ENCODE data around the gene DPP3.
"Not testable (repeated sequence)": the region's sequence is repeated elsewhere in the genome, so short reads cannot be mapped to it uniquely, and the experiment has no call there.

The DPP3 gene

DNA sequence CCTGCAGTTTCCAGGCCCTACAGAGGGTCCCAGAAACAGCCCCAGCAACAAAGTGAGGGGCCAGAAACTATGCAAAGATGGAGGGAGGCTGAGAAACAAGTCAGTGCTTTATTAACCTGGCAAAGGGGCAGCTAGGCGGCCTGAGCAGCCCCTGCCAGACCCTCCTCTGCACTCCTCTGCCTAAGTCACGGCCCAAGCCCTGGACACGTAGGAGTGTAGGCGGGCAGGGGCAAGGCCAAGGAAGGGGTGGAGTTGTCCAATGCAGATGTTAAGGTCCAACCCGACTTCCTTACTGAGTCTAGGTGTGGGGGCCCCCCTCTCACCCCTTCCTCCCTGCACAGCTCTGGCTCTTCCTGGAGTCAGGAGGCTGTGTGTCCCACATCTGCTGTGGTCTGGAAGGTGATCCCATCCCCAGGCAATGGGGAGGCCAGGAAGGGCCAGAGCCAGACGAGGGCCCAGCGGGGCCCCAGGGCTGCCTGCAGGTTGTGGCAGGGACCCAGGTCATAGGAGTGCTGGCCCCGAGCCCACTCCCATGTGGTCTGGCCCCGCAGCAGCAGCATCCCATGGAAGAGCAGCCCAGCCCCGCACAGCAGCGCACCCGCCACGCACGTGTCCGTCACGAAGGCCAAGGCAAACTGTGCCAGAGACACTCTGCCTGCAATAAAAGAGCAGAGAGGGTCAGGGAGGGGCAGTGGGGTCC, 59.1 kb downstream of the DPP3 start:
- DNase-seq (ENCODE audit: low read depth), result no peak

DNA sequence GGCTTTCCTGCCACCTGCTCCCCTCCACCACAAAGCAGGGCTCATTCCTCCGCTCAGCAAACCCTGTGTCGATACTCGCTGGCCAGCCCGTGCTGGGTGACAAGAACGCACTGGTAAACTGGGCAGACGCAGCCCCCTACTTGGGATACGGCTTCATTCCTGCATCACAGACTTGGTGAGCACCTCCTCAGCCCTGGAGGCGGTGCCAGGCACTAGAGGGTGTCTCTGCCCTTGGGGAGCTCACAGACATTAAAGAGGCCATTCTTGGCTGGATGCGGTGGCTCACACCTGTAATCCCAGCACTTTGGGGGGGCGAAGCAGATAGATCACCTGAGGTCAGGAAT, 59.6 kb downstream of the DPP3 start:
- no peak for DNase-seq (ENCODE audit: low read depth)

DNA sequence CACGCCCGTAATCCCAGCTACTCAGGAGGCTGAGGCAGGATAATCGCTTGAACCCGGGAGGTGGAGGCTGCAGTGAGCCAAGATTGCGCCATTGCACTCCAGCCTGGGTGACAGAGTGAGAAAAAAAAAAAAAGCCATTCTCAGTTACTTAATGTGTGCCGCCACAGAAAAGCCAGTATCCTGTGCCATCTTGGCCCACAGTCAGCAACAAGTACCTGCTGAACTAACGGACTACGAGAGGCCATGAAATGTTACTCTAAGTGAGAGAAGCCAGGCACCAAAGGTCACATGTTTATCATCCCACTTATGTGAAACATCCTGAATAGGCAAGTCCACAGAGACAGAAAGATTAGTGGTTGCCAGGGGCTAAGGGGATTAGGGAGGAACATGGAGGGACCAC, 60.4 kb downstream of the DPP3 start:
- DNase-seq (ENCODE audit: low read depth), result not testable (repeated sequence)

DNA sequence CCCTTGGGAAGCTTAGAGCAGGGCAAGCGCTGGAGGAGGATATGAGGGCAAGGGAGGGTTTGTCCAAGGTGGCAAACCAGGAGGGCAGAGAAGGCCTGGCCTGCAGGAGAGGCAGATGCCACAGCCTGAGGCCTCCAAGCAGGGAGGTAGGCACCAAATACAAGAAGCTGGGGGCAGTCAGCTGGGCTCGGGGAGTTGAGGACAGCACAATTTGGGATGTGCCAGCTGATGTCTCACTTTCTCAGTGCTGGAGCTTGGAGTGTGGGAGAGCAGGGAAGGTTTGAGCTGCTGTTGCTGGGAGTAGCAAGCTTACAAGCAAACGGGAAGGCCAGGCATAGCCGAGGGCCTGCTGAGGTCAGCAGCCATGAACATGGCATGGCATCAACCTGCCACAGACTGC, 61.7 kb downstream of the DPP3 start:
- DNase-seq (ENCODE audit: low read depth), result no peak

DNA sequence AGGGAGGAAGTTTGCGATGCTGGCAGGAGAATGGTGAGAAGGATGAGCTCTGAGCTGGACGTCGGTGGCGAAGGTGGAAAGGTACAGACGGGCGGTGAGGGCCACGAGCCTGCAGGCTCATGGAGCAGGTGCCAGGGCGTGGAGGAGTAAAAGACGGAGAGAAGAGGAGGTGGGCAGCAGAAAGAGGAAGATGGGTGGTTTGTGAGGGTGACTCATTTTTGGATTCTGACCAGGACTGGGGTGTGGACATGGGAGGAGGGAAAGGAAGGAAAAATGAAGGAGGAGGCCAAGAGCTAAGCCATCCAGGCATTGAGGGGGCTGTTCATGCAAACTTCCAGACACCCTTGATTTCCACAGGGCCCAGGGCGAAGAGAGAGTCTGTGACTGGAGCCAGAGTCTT, 62.1 kb downstream of the DPP3 start:
- no peak for DNase-seq (ENCODE audit: low read depth)

DNA sequence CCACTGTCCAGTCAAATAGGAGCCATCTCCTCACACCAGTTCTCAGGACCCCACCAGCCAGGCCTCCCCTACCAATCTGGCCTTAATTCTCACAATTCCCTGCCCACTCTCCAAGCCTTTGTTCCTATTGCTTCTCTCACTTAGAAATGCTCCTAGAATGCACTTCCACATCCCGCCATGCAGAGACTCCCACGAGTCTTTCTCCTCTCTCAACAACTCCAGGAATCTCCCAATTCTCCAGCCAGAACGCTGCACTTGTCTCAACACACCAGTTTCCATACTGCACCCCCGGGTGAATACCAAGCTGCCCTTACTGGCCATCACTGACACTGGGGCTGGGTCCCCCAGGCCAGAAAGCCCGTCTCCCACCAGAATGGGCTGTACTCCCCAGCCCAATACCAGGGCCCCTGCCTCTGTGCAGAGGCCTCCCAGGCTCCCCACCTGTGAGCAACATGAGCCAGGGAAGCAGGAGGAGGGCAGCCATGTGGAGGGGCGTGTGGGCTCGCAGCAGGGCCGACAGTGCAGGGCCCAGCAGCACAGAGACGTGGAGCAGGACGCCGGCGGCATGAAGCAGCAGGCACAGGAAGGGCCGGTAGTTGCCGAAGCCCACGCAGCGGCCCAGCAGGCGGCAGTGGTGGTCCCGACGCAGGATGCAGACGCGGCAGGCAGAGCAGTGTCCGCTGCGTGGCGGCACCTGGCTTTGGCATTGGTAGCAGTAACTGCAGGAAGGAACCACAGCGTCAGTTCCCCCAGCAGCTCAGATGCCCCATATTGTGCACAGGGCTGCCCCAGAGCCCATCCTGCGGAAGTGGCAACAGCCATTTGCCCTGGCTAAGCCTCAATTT, 63.3 kb downstream of the DPP3 start:
- DNase-seq (ENCODE audit: low read depth), result peak; percentile 18

DNA sequence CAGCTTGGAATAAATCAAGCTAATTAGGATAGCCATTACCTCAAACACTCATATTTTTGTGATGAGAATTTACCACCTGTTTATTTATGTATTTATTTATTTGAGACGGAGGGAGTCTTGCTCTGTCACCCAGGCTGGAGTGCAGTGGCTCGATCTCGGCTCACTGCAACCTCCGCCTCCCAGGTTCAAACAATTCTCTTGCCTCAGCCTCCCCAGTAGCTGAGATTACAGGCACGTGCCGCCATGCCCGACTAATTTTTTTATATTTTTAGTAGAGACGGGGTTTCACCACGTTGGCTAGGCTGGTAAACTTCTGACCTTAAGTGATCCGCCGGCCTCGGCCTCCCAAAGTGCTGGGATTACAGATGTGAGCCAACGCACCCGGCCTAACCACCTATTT, 64.7 kb downstream of the DPP3 start:
- not testable (repeated sequence) for DNase-seq (ENCODE audit: low read depth)

DNA sequence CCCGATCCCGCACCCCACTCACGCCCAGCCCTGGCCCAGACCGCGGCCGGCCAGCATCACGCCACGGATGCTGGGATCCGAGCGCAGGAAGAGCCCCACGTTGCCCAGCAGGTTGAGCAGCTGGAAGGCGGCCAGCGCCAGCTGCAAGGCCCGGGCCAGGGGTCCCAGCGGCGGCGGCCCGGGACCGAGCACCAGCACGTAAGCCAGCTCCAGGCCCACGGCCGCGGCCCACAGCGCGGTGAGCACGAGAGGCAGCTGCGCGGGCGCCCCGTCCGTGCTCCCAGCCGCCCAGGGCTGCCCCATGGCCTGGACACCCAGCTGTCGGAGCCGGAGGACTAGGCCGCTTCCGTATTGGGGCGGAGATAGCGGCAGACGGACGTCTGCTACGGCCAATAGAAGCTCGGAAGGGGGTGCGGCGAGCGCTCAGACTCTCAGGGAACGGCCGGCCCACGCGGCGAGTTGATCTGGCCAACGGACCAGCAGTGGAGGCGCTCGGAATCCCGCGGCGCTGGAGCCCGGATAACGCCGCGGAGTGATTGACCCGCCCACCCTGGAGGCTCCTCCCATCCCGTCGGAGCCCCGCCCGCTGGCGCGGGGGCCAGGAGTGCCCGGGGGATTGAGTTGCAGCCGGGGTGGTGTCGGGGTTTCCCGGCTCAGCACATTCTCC, 65.6 kb downstream of the DPP3 start, which contains the start of gene ZDHHC24:
TSS of gene ZDHHC24 (minus strand) at position 348 of the 667 bp plus-strand sequence. CDS start at position 303, 45 bp downstream.
- peak; percentile 75 for DNase-seq (ENCODE audit: low read depth)

DNA sequence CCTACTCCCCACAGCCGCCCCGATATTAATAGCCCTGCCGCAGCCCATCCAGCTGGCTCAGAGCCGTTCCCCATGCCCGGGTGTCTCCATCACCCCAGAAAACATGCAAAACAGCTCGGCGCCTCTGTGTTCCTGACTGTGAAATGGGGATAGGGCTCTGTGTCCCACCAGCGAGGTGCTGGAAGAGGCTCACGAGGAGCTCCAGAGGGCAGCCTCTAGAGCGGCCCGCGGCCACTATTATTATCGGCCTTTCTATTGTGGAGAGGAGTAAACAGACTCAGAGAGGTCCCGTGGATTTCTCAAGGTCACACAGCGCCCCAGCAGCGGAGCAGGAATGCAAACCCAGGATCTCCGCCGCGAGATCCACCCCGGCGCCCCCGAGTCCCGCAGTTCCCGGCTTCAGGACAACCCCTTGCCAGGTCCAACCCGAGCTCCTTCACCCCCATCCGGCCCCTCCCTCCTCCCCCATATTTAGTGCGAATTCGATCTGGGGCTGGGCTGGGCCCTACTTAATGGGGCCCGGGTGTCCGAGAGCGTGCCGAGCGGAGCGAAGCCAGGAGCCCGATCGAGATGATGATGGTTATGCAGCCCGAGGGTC, 66.2 kb downstream of the DPP3 start, which contains the start of gene ACTN3:
TSS of gene ACTN3 (plus strand) at position 536 of the 598 bp plus-strand sequence. CDS start at position 571, 35 bp downstream.
- DNase-seq (ENCODE audit: low read depth), result no peak

DNA sequence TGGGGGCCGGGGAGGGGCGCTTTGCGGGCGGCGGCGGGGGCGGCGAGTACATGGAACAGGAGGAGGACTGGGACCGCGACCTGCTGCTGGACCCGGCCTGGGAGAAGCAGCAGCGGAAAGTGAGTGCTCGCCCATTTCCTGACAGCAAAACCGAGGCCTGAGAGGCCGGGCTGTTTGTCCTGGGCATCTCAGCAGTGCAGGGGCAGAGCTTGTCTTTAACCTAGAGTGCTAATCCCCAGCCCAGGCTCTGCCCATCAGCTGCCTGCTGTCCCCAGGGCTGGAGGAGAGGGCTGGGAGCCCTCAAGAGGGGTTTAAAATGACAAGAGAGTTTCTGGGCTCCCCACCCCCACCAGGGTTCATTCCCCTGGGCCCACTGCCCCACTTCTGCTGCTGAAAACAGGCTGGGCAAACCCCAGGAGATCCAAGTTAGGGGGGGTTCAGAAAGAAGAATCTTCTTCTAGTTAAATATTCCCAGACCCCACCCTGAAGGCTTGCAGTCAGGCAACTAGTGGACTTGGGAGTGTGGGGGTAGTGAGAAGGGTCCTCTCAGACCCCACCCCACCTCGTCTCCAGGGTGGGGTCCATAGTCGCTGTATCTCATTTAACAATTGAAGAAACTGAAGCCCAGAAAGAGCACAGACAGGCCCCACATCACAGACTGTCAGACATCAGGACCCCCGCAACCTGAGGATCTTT, 66.9 kb downstream of the DPP3 start:
- DNase-seq (ENCODE audit: low read depth), result no peak

DNA sequence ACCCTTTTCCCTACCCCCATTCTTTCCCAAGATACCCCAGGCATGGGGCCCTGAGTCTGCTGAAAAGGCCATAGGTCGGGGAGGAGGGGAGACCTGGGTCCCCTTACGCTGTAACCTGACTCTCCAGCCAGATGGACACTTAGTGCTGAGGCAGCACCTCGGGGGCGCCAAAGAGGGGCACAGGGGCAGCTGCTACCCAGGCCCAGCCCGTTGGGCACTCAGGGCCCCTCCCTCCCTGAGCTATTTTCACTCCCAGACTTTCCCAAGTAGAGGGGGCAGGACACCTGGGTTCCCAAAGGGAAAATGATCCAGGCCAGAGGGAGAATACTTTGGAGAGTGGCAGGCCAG, 67.4 kb downstream of the DPP3 start:
- DNase-seq (ENCODE audit: low read depth), result no peak

DNA sequence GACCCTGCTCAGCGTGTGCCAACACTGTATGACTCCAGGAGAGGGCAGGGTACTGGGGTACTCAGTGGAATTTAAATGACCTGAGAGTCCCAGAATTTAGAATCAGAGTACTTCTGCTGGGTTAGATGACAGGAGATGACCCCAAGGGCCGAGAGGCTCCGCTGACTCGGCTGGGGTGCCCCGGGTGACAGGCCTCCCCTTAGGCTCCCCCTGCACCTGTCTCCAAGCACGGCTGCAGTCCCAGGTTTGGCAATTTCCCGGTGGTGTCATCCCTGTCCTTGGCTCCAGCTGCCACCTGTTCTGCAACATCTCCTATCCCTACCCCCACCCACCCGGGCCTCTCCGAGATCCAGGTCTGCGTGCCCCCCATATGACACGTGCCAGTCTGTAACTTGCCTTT, 67.8 kb downstream of the DPP3 start:
- no peak for DNase-seq (ENCODE audit: low read depth)

DNA sequence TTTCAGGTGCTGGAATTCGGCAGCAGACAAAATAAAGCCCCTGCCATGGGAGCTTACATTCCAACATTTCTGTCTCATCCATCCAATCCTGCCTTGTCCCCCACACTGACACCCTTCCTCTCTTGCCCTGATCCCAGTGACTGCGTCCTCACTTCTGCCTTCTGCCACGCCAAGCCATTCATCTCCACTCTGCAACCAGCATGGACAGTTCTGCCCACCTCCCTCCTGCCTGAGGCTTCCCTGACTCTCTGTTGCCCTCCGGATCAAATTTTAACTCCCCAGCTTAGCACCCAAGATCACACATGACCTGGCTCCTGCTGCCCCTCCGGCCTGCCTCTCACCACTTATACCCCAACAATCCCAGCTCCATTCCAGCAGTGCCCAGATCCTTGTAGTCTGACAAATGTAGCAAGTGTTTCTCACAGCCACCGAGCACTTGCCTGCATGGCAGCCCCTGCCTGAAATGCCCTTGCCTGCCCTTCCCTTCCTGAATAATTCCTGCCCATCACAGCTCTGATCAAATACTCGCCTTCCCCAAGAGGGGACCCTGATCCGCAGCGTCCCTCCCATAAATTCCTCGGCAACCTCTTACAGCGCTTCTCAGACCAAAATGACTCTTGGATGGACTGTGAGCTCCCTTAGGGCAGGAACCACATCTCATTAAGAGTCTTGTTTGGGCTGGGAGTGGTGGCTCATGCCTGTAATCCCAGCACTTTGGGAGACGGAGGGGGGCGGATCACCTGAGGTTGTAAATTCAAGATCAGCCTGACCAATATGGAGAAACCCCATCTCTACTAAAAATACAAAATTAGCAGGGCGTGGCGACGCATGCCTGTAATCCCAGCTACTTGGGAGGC, 68.8 kb downstream of the DPP3 start:
- no peak for DNase-seq (ENCODE audit: low read depth)

DNA sequence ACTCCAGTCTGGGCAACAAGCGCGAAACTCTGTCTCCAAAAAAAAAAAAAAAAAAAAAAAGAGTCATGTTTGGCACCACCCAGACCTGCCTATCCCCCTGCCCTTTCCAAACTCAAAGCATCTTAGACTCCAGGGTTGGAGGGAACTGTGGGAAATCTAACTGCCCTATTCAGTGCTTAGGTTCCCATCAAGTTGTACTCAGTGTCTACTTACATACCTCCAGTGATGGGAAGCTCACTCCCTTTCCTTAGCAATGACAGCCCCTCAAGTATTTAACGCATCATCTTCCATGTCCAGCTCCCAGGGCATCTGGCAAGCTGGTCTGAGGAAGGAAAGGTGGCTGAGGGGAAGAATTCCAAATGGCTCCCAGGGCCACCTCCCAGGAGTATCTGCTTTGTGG, 69.5 kb downstream of the DPP3 start:
- no peak for DNase-seq (ENCODE audit: low read depth)

DNA sequence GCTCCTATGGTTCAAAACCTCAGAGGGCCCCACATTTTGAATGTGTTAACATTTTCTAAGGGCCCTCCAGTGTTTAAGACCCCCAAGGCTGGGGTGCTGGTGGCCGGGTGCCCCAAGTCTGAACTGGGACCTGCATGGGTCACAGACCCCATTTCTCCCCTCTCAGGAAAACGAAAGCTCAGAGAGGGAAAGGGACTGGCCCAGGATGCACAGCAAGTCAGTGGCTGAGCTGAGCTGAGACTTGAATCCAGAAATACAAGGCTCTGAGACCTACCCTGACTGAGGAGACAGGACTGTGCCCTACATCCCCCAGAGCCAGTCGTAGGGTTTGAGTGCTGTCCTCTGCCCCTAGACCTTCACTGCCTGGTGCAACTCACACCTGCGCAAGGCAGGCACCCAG, 70.7 kb downstream of the DPP3 start:
- no peak for DNase-seq (ENCODE audit: low read depth)

DNA sequence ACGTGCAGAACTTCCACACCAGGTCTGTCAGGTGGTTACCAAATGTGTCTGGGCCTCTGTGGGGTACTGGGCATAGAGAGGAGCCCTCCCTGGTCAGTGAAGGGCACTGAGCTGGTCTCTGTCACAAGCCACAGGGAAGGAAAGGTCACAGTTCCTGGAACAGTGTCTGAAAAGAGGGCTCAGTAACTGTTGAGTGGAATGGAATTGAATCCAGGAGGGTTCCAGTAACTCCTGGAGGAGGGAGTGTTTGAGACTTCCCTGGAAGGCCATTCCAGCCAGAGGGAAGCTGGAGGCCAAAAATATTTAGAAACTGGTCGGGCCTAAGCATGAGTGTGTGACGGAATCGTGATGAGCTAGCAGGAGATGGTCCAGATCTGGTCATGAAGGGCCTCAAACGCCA, 74.4 kb downstream of the DPP3 start:
- no peak for DNase-seq (ENCODE audit: low read depth)

DNA sequence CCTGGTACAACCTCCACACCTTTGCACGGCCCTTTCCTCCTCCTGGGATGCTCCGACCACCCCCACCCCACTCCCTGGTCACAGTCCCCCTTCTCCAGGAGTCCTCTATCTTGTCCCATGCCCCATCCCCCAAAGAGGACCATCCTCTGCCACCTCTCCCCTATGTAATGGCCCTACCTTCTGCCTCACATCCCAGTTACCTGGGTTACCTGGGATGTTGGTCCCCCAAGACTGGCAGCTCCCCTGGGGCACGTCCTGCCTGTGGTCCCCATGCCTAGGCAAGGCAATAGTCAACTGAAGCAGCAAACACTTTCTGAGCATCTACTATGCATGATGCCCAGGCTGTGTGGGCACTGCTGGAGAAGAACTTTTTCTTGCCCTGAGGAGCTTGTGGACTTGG, 75.2 kb downstream of the DPP3 start:
- DNase-seq (ENCODE audit: low read depth), result no peak

DNA sequence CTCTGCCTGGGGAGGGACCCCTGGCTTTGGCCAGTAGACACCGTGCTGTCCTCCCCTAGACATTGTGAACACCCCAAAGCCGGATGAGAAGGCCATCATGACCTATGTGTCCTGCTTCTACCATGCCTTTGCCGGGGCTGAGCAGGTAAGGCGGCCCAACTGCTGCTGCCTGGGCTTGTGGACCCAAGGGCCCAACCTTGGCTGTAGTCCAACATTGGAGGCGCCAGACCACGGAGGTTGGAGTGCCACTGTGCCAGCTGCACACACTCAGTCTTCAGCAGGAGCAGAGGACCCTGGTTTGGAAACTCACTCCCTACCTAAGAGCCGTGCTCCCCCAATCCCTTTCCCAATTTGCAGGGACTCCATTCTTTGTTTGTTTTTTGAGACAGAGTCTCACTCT, 75.9 kb downstream of the DPP3 start:
- DNase-seq (ENCODE audit: low read depth), result no peak

DNA sequence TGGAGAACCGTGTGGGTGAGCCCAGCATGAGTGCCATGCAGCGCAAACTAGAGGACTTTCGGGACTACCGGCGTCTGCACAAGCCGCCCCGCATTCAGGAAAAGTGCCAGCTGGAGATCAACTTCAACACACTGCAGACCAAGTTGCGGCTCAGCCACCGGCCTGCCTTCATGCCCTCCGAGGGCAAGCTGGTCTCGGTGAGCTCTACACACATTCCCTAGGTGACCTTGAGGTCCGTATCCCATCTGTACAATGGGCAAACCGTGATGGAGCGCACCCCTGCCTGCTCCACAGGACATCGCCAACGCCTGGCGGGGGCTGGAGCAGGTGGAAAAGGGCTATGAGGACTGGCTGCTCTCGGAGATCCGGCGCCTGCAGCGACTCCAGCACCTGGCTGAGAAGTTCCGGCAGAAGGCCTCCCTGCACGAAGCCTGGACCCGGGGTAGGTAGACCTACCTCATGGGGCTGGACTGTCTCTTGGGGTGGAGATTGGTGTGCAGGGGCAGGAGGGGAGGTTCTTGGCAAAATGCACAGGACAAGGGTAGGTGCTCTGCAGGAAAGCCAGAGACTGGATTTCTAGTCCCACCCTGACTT, 77.6 kb downstream of the DPP3 start:
- DNase-seq (ENCODE audit: low read depth), result no peak

All from stimulated activated CD8-positive, alpha-beta memory T cell treated with anti-CD3 and anti-CD28 coated beads, Interleukin-7, amount 100 ng/mL, for 24 hours (primary cell).